H54 (cell line): ENCODE measurements around the gene L1CAM.

Experiments used
- DNase-seq: peaks from one replicate; pipeline ENCODE4 v3.0.0; 2011; ENCODE audit warnings: low spot score, mixed read lengths; ENCODE audit not compliant: insufficient read length
- FAIRE-seq: peaks from 3 replicates; lab custom pipeline; 2011; peaks lifted over from hg19 to GRCh38; lab: Jason Lieb, UNC
- POLR2A ChIP-seq: IDR thresholded peaks from 2 replicates; pipeline ENCODE4 v1.6.1; 2011; ENCODE audit warnings: low read depth, mild to moderate bottlenecking, low read length

Gene L1CAM

DNA sequence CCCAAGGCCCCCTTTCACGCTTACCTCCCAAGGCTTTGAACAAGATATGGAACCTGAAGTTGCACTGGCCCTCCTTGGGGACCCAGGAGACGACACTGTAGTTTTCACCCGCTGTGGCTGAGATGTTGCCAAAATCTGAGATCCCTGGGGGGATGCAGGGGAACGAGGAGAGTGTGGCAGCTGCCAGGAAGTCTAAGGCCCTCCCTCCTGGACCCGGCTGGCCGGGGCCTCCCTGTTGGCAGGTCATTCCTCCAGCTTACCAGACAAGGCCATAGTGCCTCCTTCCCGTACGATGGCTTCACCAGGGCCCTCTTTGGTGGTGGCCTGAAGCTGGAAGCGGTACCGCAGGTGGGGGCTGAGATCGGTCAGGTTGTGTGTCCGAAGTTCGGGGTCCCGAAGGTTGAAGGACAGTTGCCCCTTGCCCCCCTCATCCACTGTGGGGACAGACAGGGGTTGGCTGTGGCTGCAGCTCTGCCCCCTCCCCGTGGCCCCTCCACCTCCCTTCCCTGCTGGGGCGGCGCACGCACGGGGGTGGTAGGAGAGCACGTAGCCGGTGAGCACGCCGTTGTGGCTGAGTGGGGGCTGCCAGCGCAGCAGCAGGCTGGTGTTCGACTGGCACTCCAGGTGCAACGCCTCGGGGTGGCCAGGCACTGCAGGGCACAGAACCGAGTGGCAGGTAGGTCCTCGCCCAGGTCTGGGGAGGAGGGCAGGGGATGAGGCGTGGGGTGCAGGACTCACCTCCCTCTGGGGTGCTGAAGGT lies 21.2 kb downstream of the L1CAM start:
- TF ChIP-seq POLR2A = no peak
- DNase-seq (no peak), FAIRE-seq (no peak)

DNA sequence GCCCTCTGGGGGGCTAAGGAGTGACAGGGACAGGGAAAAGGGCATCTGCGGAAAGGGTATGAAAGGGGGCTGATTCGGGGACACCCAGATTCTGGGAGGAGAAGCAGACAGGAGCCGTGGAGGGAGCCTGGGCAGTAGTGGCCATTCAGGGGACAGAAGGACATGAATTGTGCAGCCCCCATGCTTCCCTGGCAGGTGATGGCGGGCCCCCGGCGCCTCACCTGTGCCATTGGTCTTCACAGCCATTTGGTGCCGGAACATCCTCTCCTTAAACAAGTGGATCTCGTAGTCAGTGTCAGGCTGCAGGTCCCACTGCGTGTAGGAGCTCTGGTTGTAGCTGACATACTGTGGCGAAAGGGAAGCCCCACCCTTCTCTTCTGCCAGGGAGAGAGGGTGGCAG lies 21.9 kb downstream of the L1CAM start:
- FAIRE-seq = no peak
- TF ChIP-seq POLR2A = no peak

GRCh38 chrX:153863251-153863991 lies 22.6 kb downstream of the L1CAM start:
- DNase-seq (no peak), FAIRE-seq (no peak)
- TF ChIP-seq POLR2A = no peak

More for the DNA sequence above, 21.9 kb downstream of the L1CAM start:
- no peak for DNase-seq

DNA sequence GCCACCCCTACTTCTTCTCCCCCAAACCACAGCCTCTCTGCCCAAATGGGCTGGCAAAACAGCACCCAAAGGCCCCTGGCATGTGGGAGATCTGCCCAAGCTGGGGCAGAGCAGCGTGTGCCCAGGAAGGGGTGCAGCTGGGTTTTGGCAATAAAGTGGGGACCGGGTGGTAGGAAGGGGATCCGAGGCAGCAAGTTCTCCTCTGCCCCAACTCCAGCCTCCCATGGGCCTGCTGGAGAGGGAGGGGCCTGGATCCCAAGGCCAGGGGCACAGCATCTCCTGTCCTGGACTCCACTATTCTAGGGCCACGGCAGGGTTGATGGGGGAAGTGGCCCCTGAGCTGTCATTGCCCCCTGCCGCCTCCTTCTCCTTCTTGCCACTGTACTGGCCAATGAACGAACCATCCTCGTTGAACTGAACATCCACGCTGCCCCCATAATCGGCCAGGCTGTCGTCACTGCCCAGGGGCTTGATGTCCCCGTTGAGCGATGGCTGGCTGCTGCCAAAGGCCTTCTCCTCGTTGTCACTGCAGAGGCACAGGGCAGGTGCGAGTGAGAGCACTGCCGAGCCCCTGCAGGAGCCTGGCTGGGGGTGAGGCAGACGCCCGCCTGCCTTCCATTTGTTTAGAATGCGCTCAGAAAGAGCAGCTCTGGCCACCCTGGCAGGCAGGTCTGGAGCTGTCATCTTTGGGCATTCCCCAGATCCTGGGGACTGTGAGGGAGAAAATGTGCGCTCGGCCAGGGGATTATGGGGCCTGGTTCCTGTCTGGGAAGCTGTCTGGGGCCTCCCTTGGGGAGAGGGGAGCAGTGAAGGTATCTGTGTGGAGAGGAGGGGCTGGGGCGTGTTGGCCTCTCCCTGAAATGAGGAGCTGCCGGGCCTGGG lies 23.4 kb downstream of the L1CAM start:
- no peak for TF ChIP-seq POLR2A
- DNase-seq (no peak), FAIRE-seq (no peak)

DNA sequence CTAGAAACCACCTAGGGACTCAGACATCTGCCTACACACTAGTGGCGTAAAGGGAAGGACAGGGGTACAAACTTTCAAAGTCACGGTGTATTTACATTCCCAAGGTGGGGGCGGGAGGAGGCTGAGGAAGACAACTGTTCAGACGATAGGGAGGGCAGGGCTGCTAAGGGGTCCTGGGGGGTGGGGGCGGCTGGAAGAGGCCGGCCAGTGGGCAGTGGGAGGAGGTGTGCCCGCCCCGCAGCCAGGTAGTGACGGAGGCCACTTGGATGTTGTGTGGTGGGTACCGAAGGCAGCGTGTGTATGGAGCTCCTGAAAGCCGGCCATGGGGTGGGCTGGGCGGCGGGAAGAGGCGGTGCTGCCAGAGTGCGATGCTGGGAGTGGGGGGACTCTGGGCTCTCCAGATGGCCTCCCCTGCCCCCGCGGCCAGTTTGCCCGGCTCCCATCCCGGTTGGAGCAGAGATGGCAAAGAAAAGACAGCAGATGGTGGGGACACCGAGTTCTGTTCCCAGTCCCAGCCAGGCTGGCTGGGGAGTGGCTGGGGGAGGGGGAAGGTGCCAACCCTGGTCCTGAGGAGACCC lies 24.2 kb downstream of the L1CAM start:
- DNase-seq = no peak
- no peak for FAIRE-seq
- no peak for TF ChIP-seq POLR2A

DNA sequence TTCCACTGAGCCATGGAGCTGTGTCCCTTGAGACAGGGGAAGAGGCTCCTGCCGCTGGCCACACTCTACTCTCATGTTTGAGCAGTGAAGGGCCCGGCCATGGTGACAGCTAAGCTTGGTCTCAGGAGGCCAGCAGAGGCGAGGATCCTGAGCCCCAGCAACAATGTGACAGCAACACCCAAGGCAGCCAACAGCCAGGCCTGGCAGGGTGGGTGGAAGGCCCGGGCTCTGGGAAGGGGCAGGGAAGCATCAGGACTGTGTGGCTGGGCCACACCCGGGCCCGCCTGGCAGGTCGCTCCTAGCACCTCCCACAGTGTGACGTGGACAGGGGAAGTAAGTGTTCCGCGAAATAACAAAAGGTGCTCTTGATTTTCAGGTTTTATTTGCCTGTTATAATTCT lies 24.8 kb downstream of the L1CAM start:
- no peak for TF ChIP-seq POLR2A
- DNase-seq (no peak), FAIRE-seq (no peak)

DNA sequence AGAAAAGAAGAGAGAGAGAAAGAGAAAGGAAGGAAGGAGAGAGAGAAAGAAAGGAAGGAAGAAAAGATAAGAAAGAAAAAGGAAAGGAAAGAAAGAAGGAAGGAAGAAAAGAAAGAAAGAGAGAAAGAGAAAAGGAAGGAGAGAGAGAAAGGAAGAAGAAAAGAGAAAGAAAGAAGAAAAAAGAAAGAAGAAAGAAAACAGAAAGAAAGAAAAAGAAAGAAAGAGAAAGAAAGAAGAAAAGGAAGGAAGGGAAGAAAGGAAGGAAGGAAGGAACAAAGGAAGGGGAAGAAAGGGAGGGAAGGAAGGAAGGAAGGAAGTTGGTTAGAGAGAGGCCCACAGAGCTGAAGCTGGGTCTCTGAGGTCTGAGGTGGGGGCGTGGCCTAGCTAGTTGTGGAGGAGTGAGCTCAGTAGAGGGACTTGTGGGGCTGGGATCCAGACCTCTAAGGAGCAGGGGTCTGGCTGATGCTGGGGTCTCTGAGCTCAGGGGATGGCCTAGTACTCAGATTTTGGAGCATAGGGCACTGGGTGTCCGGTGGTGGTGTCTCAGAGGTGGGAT lies 28.5 kb downstream of the L1CAM start:
- FAIRE-seq = no peak
- no peak for TF ChIP-seq POLR2A
- no peak for DNase-seq

- FAIRE-seq = no peak
Observed at GRCh38 chrX:153854702-153855101, 31.3 kb downstream of the L1CAM start.

DNA sequence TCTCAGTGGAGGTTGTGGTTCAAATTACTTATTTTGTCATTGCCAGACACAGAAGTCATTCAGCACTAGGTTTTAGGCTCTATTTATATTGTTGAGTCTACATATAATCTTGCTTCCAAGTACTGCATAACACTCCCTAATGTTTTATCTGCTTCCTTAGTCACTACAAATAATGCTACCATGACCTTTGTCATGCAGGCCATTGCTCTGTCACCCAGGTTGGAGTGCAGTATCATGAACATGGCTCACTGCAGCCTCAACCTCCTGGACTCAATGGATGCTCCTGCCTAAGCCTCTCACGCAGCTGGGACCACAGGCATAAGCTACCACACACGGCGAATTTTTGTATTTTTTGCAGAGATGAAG lies 32.1 kb downstream of the L1CAM start:
- no peak for FAIRE-seq
- DNase-seq = no peak
- TF ChIP-seq POLR2A = no peak

More at GRCh38 chrX:153854702-153855101, 31.3 kb downstream of the L1CAM start:
- TF ChIP-seq POLR2A = no peak
- DNase-seq = no peak

- TF ChIP-seq POLR2A = no peak
- DNase-seq (no peak), FAIRE-seq (no peak)
Observed at GRCh38 chrX:153853180-153853901, 32.6 kb downstream of the L1CAM start.

GRCh38 chrX:153851981-153852380 lies 34.0 kb downstream of the L1CAM start:
- FAIRE-seq (no peak), DNase-seq (no peak)
- TF ChIP-seq POLR2A = no peak

GRCh38 chrX:153848325-153848724 lies 37.6 kb downstream of the L1CAM start:
- FAIRE-seq (no peak), DNase-seq (no peak)
- TF ChIP-seq POLR2A = no peak

GRCh38 chrX:153845842-153846241 lies 40.1 kb downstream of the L1CAM start:
- TF ChIP-seq POLR2A = no peak
- DNase-seq (no peak), FAIRE-seq (no peak)

GRCh38 chrX:153845195-153845594 lies 40.8 kb downstream of the L1CAM start:
- no peak for TF ChIP-seq POLR2A
- FAIRE-seq (no peak), DNase-seq (no peak)
